ENCODE data around the gene FXN. TPM values are rescaled to one million over a fixed set of nuclear protein-coding genes. Genes with fewer than 3 reads are reported as not detected.

FXN gene
- polyA plus RNA-seq, 1 of the 3 experiments (the other 2 are of a cell fraction) = 15.7 TPM

DNA sequence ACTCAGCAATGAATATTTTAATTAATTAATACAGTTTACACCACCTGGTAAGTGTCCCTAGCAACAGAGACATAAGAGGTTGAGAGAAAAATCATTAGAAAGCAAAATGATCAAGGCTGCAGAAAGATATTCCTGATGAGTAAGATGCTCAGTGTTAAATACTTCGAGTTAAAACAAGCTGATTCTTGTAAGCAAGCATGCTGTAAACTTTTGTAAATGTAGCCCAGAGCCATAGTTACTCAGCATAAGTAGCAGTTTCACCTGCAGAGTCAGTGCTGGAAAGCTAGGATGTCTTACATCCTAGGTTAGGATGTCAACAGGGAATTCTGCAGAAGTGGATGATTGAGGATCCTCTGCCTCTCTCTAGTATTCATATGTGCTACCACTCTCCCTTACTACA lies 25.8 kb upstream of the FXN start:
- Histone ChIP-seq H3F3A (replicated peaks; ENCODE audit: insufficient read depth) (no peaks in the 10 kb centered on the region), H3K4me2 (no peak overlapping the region), H3K4me1 (ENCODE audit: control insufficient read depth in 1 of 2, insufficient read depth in 2 of 2, low read depth in 1 of 2, low read length in 1 of 2) (no peaks in the 10 kb centered on the region), H3K9ac (no peak overlapping the region), H3K9me3 (no peaks in the 10 kb centered on the region), H2AFZ (ENCODE audit: low read depth) (no peak overlapping the region), H3K79me2 (ENCODE audit: insufficient read depth) (no peaks in the 10 kb centered on the region), H3K27me3 (ENCODE audit: insufficient read depth) (peaks cover 71% of the 10 kb centered on the region; the same call in 1 of the 2 replicates), H3K9me2 (no peaks in the 10 kb centered on the region), H3K36me3 (replicated peaks in 1 of 2; ENCODE audit: control insufficient read depth in 1 of 2, insufficient read depth in 2 of 2, low read length in 1 of 2) (no peaks in the 10 kb centered on the region), H3K27ac (ENCODE audit: low read depth in 2 of 2, low read length in 1 of 2) (no peak overlapping the region), H4K20me1 (ENCODE audit: insufficient read depth) (no peaks in the 10 kb centered on the region), H3K4me3 (ENCODE audit: low read depth in 2 of 2, low read length in 1 of 2) (no peak overlapping the region)
- POLR2A ChIA-PET = no interaction called here
- CTCF ChIA-PET = interaction anchor here (1.0 kb wide), 1 partner anchor 184 kb away, joined by 3 read pairs; no protein-coding TSS in a partner anchor
- WGBS (ENCODE audit: low lambda C conversion rate) = 0% methylated on average over 1 of the region's 1 CpG
- DNase-seq = no peak
- TF ChIP-seq, protein P1, sequence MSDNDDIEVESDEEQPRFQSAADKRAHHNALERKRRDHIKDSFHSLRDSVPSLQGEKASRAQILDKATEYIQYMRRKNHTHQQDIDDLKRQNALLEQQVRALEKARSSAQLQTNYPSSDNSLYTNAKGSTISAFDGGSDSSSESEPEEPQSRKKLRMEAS (IDR thresholded peaks at IDR 0.05; ENCODE audit: low read depth) = no peak
- no peak for TF ChIP-seq MXI1 (IDR thresholded peaks at IDR 0.05; ENCODE audit: low read depth, low read length)
- TF ChIP-seq, protein P2, sequence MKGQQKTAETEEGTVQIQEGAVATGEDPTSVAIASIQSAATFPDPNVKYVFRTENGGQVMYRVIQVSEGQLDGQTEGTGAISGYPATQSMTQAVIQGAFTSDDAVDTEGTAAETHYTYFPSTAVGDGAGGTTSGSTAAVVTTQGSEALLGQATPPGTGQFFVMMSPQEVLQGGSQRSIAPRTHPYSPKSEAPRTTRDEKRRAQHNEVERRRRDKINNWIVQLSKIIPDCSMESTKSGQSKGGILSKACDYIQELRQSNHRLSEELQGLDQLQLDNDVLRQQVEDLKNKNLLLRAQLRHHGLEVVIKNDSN (IDR thresholded peaks at IDR 0.05; ENCODE audit: borderline replicate concordance, low read depth) = no peak
- no peak for TF ChIP-seq TEAD4 (IDR thresholded peaks at IDR 0.05; ENCODE audit: borderline replicate concordance, insufficient read depth)
- no peak for TF ChIP-seq NFIC (IDR thresholded peaks at IDR 0.05; ENCODE audit: borderline replicate concordance)
- TF ChIP-seq, protein P3, sequence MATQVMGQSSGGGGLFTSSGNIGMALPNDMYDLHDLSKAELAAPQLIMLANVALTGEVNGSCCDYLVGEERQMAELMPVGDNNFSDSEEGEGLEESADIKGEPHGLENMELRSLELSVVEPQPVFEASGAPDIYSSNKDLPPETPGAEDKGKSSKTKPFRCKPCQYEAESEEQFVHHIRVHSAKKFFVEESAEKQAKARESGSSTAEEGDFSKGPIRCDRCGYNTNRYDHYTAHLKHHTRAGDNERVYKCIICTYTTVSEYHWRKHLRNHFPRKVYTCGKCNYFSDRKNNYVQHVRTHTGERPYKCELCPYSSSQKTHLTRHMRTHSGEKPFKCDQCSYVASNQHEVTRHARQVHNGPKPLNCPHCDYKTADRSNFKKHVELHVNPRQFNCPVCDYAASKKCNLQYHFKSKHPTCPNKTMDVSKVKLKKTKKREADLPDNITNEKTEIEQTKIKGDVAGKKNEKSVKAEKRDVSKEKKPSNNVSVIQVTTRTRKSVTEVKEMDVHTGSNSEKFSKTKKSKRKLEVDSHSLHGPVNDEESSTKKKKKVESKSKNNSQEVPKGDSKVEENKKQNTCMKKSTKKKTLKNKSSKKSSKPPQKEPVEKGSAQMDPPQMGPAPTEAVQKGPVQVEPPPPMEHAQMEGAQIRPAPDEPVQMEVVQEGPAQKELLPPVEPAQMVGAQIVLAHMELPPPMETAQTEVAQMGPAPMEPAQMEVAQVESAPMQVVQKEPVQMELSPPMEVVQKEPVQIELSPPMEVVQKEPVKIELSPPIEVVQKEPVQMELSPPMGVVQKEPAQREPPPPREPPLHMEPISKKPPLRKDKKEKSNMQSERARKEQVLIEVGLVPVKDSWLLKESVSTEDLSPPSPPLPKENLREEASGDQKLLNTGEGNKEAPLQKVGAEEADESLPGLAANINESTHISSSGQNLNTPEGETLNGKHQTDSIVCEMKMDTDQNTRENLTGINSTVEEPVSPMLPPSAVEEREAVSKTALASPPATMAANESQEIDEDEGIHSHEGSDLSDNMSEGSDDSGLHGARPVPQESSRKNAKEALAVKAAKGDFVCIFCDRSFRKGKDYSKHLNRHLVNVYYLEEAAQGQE (IDR thresholded peaks at IDR 0.05; ENCODE audit: low read depth, low read length) = no peak
- TF ChIP-seq MEF2A (IDR thresholded peaks at IDR 0.05; ENCODE audit: borderline replicate concordance, low read depth) = no peak
- TF ChIP-seq FOXJ3 (CRISPR knock-in tag; IDR thresholded peaks at IDR 0.05) = no peak
- no peak for TF ChIP-seq SIN3A (IDR thresholded peaks at IDR 0.05; ENCODE audit: borderline replicate concordance, low read depth, low read length)

DNA sequence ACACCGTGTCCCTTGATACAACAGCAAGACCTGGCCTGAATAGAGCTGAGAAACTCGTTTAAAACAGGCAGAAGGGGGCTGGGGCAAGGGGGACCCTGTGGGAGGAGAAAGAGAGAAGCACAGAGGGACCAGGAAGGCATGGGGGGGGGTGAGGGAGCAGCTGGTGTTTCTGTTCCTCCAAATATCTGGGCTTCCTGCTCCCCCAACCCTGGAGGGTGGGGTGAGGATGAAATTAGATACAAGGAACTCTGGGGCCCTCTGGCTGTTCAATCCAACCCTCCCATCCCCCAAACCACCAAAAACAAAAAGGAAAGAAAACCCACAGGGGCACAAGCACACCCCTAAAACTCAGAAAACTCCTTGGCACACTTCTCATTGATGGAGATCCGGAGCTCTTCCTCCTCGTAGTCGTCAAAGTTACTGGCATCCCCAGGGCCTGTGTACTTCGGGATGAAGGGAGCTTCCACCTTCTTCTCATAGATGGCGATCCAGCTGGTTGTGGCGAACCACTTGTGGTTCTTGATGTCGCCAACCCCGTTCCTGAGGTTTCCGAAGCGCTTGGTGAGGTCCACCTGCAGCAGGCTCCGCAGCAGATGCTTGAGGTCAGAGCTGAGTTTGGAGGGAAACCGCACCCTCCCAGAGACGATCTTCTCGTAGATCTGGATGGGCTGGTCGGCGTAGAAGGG lies 22.7 kb upstream of the FXN start:
- Histone ChIP-seq H3K4me3 (ENCODE audit: low read depth in 2 of 2, low read length in 1 of 2) (no peak overlapping the region), H3K36me3 (replicated peaks in 1 of 2; ENCODE audit: control insufficient read depth in 1 of 2, insufficient read depth in 2 of 2, low read length in 1 of 2) (no peaks in the 10 kb centered on the region), H3K27ac (ENCODE audit: low read depth in 2 of 2, low read length in 1 of 2) (no peak overlapping the region), H3K9me2 (no peaks in the 10 kb centered on the region), H3K9ac (no peak overlapping the region), H3K4me1 (ENCODE audit: control insufficient read depth in 1 of 2, insufficient read depth in 2 of 2, low read depth in 1 of 2, low read length in 1 of 2) (no peaks in the 10 kb centered on the region), H3F3A (replicated peaks; ENCODE audit: insufficient read depth) (no peaks in the 10 kb centered on the region), H3K27me3 (ENCODE audit: insufficient read depth) (peaks cover 58% of the 10 kb centered on the region), H3K9me3 (no peaks in the 10 kb centered on the region), H3K79me2 (ENCODE audit: insufficient read depth) (no peaks in the 10 kb centered on the region), H3K4me2 (no peak overlapping the region), H4K20me1 (ENCODE audit: insufficient read depth) (no peaks in the 10 kb centered on the region), H2AFZ (ENCODE audit: low read depth) (no peak overlapping the region)
- no peak for DNase-seq
- ChIA-PET POLR2A (no interaction called here), CTCF (interaction anchor here (1.1 to 1.6 kb wide), 2 partner anchors 12 to 13 kb away, joined by 3 to 4 read pairs; no protein-coding TSS in a partner anchor)
- no peak for TF ChIP-seq SMC3 (IDR thresholded peaks at IDR 0.05; ENCODE audit: low read depth, low read length)
- TF ChIP-seq, protein P4, sequence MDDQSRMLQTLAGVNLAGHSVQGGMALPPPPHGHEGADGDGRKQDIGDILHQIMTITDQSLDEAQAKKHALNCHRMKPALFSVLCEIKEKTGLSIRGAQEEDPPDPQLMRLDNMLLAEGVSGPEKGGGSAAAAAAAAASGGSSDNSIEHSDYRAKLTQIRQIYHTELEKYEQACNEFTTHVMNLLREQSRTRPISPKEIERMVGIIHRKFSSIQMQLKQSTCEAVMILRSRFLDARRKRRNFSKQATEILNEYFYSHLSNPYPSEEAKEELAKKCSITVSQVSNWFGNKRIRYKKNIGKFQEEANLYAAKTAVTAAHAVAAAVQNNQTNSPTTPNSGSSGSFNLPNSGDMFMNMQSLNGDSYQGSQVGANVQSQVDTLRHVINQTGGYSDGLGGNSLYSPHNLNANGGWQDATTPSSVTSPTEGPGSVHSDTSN (IDR thresholded peaks at IDR 0.05) = no peak
- TF ChIP-seq FOXJ3 (CRISPR knock-in tag; IDR thresholded peaks at IDR 0.05) = no peak
- TF ChIP-seq, protein P5, sequence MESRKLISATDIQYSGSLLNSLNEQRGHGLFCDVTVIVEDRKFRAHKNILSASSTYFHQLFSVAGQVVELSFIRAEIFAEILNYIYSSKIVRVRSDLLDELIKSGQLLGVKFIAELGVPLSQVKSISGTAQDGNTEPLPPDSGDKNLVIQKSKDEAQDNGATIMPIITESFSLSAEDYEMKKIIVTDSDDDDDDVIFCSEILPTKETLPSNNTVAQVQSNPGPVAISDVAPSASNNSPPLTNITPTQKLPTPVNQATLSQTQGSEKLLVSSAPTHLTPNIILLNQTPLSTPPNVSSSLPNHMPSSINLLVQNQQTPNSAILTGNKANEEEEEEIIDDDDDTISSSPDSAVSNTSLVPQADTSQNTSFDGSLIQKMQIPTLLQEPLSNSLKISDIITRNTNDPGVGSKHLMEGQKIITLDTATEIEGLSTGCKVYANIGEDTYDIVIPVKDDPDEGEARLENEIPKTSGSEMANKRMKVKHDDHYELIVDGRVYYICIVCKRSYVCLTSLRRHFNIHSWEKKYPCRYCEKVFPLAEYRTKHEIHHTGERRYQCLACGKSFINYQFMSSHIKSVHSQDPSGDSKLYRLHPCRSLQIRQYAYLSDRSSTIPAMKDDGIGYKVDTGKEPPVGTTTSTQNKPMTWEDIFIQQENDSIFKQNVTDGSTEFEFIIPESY (IDR thresholded peaks at IDR 0.05; ENCODE audit: borderline replicate concordance, low read depth) = no peak
- TF ChIP-seq, protein P2 (IDR thresholded peaks at IDR 0.05; ENCODE audit: borderline replicate concordance, low read depth) = no peak
- TF ChIP-seq, protein P6, sequence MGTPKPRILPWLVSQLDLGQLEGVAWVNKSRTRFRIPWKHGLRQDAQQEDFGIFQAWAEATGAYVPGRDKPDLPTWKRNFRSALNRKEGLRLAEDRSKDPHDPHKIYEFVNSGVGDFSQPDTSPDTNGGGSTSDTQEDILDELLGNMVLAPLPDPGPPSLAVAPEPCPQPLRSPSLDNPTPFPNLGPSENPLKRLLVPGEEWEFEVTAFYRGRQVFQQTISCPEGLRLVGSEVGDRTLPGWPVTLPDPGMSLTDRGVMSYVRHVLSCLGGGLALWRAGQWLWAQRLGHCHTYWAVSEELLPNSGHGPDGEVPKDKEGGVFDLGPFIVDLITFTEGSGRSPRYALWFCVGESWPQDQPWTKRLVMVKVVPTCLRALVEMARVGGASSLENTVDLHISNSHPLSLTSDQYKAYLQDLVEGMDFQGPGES (IDR thresholded peaks at IDR 0.05; ENCODE audit: low read depth, low read length) = no peak
- 27% methylated on average over 11 of the region's 18 CpGs for WGBS (ENCODE audit: low lambda C conversion rate)
